Measurements from ENCODE around the gene OXNAD1. TPM values are rescaled to one million over a fixed set of nuclear protein-coding genes. Genes with fewer than 3 reads are reported as not detected.

The OXNAD1 gene
- total RNA-seq, 4 donors from 2014 or later = 11.4 to 14.9 (median 13.1) TPM

DNA sequence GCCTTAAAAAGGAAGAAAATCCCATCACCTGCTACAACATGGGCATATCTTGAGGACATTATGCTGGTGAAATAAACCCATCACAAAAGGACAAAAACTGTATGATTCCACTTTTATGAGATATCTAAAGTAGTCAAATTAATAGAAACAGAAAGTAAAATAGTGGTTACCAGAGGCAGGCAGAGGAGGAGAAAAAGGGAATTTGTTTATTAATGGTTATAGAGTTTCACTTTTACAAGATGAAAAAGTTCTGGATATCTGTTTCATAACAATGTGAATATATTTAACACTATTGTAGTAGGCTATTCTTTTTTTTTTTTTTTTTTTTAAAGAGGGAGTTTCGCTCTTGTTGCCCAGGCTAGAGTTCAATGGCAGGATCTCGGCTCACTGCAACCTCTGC, 40.7 kb upstream of the OXNAD1 start:
- 62 to 96% methylated on average over 2 of the region's 2 CpGs for WGBS, 2 donors
- no peaks in the 10 kb centered on the region for H3K27me3 ChIP-seq
- H3K4me1 ChIP-seq = no peaks in the 10 kb centered on the region
- H3K9me3 ChIP-seq = peaks cover 0 to 6% (median 0%) of the 10 kb centered on the region in 4 donors
- TF ChIP-seq POLR2A (IDR thresholded peaks at IDR 0.05) = no peak
- TF ChIP-seq, protein P1, sequence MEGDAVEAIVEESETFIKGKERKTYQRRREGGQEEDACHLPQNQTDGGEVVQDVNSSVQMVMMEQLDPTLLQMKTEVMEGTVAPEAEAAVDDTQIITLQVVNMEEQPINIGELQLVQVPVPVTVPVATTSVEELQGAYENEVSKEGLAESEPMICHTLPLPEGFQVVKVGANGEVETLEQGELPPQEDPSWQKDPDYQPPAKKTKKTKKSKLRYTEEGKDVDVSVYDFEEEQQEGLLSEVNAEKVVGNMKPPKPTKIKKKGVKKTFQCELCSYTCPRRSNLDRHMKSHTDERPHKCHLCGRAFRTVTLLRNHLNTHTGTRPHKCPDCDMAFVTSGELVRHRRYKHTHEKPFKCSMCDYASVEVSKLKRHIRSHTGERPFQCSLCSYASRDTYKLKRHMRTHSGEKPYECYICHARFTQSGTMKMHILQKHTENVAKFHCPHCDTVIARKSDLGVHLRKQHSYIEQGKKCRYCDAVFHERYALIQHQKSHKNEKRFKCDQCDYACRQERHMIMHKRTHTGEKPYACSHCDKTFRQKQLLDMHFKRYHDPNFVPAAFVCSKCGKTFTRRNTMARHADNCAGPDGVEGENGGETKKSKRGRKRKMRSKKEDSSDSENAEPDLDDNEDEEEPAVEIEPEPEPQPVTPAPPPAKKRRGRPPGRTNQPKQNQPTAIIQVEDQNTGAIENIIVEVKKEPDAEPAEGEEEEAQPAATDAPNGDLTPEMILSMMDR (IDR thresholded peaks at IDR 0.05) = no peak
- no peak for TF ChIP-seq EP300 (IDR thresholded peaks at IDR 0.05)
- H3K27ac ChIP-seq = no peak overlapping the region
- no peak overlapping the region for H3K4me3 ChIP-seq
- DNase-seq (ENCODE audit: low spot score in 2 of 2) = no peak
- H3K36me3 ChIP-seq = peaks cover 0 to 76% (median 0%) of the 10 kb centered on the region in 3 donors

DNA sequence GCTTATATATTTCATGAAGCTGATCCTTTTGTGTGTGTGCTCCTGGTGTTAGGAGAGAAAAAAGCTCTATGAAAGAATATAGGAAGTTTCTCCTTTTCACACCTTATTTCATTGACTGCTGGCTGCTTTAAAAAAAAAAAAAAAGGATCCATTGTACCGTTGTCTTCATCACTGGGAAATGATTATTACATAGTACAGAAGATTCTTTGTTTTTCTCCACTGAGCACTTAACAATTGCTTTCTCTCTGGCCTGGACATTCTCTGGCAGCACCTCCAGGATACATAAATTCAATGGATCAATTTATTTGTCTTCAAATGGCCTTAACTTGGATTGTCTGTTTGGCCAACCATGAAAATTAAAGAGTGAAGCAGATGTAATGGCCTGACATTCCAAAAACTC, 37.4 kb upstream of the OXNAD1 start:
- no peaks in the 10 kb centered on the region for H3K4me1 ChIP-seq
- no peak overlapping the region for H3K27ac ChIP-seq
- DNase-seq (ENCODE audit: low spot score in 2 of 2) = no peak
- H3K36me3 ChIP-seq = peaks cover 0 to 46% (median 0%) of the 10 kb centered on the region in 3 donors
- TF ChIP-seq POLR2A (IDR thresholded peaks at IDR 0.05) (no peak), EP300 (IDR thresholded peaks at IDR 0.05) (no peak)
- TF ChIP-seq, protein P1 (IDR thresholded peaks at IDR 0.05) = no peak
- H3K27me3 ChIP-seq = no peaks in the 10 kb centered on the region
- no peaks in the 10 kb centered on the region for H3K9me3 ChIP-seq
- 25 to 28% methylated on average over 1 of the region's 1 CpG for WGBS, 2 donors
- no peak overlapping the region for H3K4me3 ChIP-seq

DNA sequence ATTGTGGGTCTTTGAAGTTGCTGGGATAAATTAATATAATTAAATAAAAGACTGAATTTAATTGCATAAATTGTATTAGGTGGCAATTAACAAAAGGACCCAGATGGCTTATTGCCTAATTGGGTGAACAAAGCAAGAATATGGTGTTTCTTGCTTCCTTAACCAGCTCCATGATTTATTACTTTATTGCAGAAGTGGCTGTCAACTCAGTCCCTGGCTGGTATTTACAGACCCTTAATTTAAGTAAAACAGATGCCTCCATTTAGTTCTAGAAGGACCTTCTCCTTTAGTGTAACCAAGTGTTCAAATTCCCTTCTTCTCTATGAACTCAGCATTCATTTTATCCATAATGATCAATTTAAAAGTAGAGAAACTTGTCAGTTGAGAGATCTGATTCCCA, 35.3 kb upstream of the OXNAD1 start:
- H3K27me3 ChIP-seq = no peaks in the 10 kb centered on the region
- H3K4me3 ChIP-seq = no peak overlapping the region
- no peaks in the 10 kb centered on the region for H3K9me3 ChIP-seq
- no peak for TF ChIP-seq EP300 (IDR thresholded peaks at IDR 0.05)
- TF ChIP-seq, protein P1 (IDR thresholded peaks at IDR 0.05) = no peak
- H3K36me3 ChIP-seq = peaks cover 0 to 29% (median 0%) of the 10 kb centered on the region in 3 donors
- no peak for DNase-seq (ENCODE audit: low spot score in 2 of 2)
- no peaks in the 10 kb centered on the region for H3K4me1 ChIP-seq
- no peak overlapping the region for H3K27ac ChIP-seq

DNA sequence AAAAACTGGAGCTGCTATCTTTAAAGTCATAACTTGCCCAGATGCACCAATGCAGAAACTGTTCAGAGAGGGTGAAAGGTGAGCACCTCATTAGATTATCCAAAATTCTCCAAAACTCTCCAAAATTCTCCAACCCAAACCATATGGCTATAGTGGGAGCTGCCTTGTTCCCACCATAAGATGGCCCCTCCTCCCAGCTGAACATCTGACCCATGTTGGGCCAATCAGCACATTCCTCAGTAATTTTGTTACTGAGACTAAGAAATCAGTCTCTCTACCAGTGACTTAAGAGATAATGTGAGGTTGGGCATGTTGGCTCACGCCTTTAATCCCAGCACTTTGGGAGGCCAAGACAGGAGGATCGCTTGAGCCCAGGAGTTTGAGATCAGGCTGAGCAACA, 33.0 kb upstream of the OXNAD1 start:
- peaks cover 0 to 2% (median 0%) of the 10 kb centered on the region in 4 donors for H3K4me1 ChIP-seq
- no peaks in the 10 kb centered on the region for H3K9me3 ChIP-seq
- H3K36me3 ChIP-seq = peaks cover 0 to 13% (median 0%) of the 10 kb centered on the region in 3 donors
- WGBS, 2 donors = 100% methylated on average over 2 of the region's 2 CpGs
- H3K4me3 ChIP-seq = no peak overlapping the region
- H3K27ac ChIP-seq = no peak overlapping the region
- TF ChIP-seq POLR2A (IDR thresholded peaks at IDR 0.05) = no peak
- no peak for TF ChIP-seq EP300 (IDR thresholded peaks at IDR 0.05)
- TF ChIP-seq, protein P1 (IDR thresholded peaks at IDR 0.05) = no peak
- no peak for DNase-seq (ENCODE audit: low spot score in 2 of 2)
- H3K27me3 ChIP-seq = no peaks in the 10 kb centered on the region

DNA sequence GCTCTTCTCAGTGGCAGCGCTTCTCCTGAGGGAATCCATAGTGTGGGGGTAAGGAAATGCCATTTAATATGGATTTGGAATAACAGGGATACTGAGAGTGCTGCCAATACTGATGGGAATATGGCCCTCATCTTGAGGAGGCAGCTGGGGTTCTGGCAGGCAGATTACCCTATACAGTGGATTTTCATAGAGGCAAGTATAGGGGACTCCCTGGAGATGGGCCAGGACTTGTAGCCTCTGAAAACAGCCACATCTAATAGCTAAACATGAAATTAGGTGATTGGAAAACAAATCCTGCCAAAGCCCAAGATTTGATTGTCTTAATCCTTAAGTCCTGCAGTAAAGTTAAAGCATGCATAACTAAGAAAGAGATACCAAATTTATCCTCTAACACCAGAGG, 31.2 kb upstream of the OXNAD1 start:
- no peaks in the 10 kb centered on the region for H3K36me3 ChIP-seq
- H3K27ac ChIP-seq = no peak overlapping the region
- TF ChIP-seq POLR2A (IDR thresholded peaks at IDR 0.05) (no peak), EP300 (IDR thresholded peaks at IDR 0.05) (no peak)
- TF ChIP-seq, protein P1 (IDR thresholded peaks at IDR 0.05) = no peak
- no peak overlapping the region for H3K4me3 ChIP-seq
- no peak for DNase-seq (ENCODE audit: low spot score in 2 of 2)
- peaks cover 0 to 8% (median 0%) of the 10 kb centered on the region in 4 donors for H3K4me1 ChIP-seq
- H3K9me3 ChIP-seq = no peaks in the 10 kb centered on the region
- H3K27me3 ChIP-seq = no peaks in the 10 kb centered on the region
- 100% methylated on average over 1 of the region's 1 CpG for WGBS, 2 donors
